Activated T-helper 1 cell treated with anti-CD3 and anti-CD28 coated beads, Interleukin-12 subunit alpha, Interleukin-12 subunit beta, Interleukin-2, Interleukin-4 antibody, amounts not matched to agents 30 ng/mL and 10 ng/mL and 1 ng/mL, durations not matched to agents 14 hours and 24 hours and 36 hours (primary cell): ENCODE results near the gene KAT2B. TPM values are rescaled to one million over a fixed set of nuclear protein-coding genes. Genes with fewer than 3 reads are reported as not detected.
"Not testable (repeated sequence)": the region's sequence is repeated elsewhere in the genome, so short reads cannot be mapped to it uniquely, and the experiment has no call there.

Source experiments
- DNase-seq: peaks from one replicate; pipeline ENCODE4 v3.0.0; 2021; ENCODE audit warnings: low spot score
- H3K27ac Mint-ChIP-seq: one replicate; pipeline ENCODE4 v1.8.0; 2021; ENCODE audit warnings: mild to moderate bottlenecking, mixed read lengths
- H3K27me3 Mint-ChIP-seq: one replicate; pipeline ENCODE4 v1.8.0; 2022; ENCODE audit warnings: mild to moderate bottlenecking, moderate library complexity, mixed read lengths; ENCODE audit not compliant: insufficient read depth
- H3K36me3 Mint-ChIP-seq: one replicate; pipeline ENCODE4 v1.8.0; 2021; ENCODE audit warnings: low read depth, mixed read lengths
- H3K4me1 Mint-ChIP-seq: one replicate; pipeline ENCODE4 v1.8.0; 2021; ENCODE audit warnings: low read depth, mixed read lengths
- H3K4me3 Mint-ChIP-seq: one replicate; pipeline ENCODE4 v1.8.0; 2021; ENCODE audit warnings: mild to moderate bottlenecking, moderate library complexity, mixed read lengths
- H3K9me3 Mint-ChIP-seq: one replicate; pipeline ENCODE4 v1.8.0; 2021; ENCODE audit warnings: mixed read lengths
- intact Hi-C: fragments of 100-400 bp; cut with micrococcal nuclease; formaldehyde crosslinking; loops from one replicate; pipeline ENCODE4 v1.15.1; 2024
- total RNA-seq: library from RNA; stranded (reverse); gene quantifications from 2 replicates; pipeline ENCODE4 v1.2.3, GENCODE V29; 2022

Gene KAT2B
- total RNA-seq, 1 donor from 2014 or later: 25.1 TPM

DNA sequence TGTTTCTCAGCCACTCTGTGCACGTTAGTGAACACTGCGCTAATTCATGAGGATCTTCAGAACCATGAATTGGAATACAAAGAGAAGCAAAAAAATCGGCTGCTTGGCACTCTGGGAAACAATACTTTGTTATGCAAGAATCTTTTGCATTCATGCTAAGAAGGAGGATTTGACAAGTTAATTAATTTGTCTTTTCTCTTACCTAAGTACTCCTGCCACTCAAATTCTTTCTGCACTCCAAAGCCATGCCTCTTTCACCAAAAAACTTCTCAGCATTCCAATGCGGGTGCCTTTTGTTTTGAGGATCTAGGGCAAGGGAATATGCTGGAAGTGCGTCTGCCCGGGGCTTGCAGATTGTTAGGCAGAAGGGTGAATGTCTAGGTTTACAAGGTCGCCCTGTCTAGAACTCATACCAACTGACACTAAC is 11.3 kb upstream of the KAT2B start:
- Mint-ChIP-seq H3K27ac (no peak overlapping the region), H3K36me3 (no peaks in the 10 kb centered on the region), H3K9me3 (no peaks in the 10 kb centered on the region), H3K4me1 (no peaks in the 10 kb centered on the region), H3K4me3 (no peak overlapping the region), H3K27me3 (no peaks in the 10 kb centered on the region)
- no peak for DNase-seq
- intact Hi-C loops: no loop called here

DNA sequence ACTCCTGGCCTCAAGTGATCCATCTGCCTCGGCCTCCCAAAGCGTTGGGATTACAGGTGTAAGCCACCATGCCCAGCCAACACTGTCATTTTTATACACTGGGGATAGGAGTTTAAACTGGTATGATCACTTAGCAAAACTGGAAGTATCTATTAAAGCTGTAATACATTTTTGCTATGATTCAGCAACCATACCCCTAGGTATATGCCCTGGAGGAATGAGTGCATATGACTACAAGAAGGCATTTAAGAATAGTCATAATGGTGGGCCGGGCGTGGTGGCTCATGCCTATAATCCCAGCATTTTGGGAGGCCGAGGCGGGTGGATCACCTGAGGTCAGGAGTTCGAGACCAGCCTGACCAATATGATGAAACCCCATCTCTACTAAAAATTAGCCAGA is 8.3 kb upstream of the KAT2B start:
- H3K4me3 Mint-ChIP-seq, H3K36me3 Mint-ChIP-seq, DNase-seq, intact Hi-C loops, H3K27ac Mint-ChIP-seq, H3K4me1 Mint-ChIP-seq, H3K27me3 Mint-ChIP-seq, H3K9me3 Mint-ChIP-seq: not testable (repeated sequence)

- Mint-ChIP-seq H3K4me1 (peaks cover 29% of the 10 kb centered on the region), H3K9me3 (no peaks in the 10 kb centered on the region), H3K27me3 (no peaks in the 10 kb centered on the region), H3K27ac (no peak overlapping the region), H3K36me3 (no peaks in the 10 kb centered on the region), H3K4me3 (no peak overlapping the region)
- intact Hi-C loops: no loop called here
- DNase-seq: no peak
Measured at GRCh38 chr3:20035019-20035418, 5.2 kb upstream of the KAT2B start.

GRCh38 chr3:20037255-20037996 is 2.8 kb upstream of the KAT2B start:
- DNase-seq: no peak
- Mint-ChIP-seq H3K9me3 (no peaks in the 10 kb centered on the region), H3K36me3 (no peaks in the 10 kb centered on the region), H3K4me1 (peaks cover 40% of the 10 kb centered on the region), H3K27me3 (no peaks in the 10 kb centered on the region), H3K27ac (no peak overlapping the region), H3K4me3 (no peak overlapping the region)
- intact Hi-C loops: no loop called here

- intact Hi-C loops: loop anchor here (1.0 kb wide), 4 partner anchors 22 to 154 kb away; partner anchors contain the start of gene SGO1
- DNase-seq: no peak
- H3K9me3 Mint-ChIP-seq: no peaks in the 10 kb centered on the region
- H3K27ac Mint-ChIP-seq: peak overlapping the region; percentile 92
- no peaks in the 10 kb centered on the region for H3K27me3 Mint-ChIP-seq
- peak overlapping the region; percentile 86 for H3K4me3 Mint-ChIP-seq
- peaks cover 1% of the 10 kb centered on the region for H3K36me3 Mint-ChIP-seq
- H3K4me1 Mint-ChIP-seq: peaks cover 54% of the 10 kb centered on the region
Measured at GRCh38 chr3:20038699-20039465, 1.4 kb upstream of the KAT2B start.

DNA sequence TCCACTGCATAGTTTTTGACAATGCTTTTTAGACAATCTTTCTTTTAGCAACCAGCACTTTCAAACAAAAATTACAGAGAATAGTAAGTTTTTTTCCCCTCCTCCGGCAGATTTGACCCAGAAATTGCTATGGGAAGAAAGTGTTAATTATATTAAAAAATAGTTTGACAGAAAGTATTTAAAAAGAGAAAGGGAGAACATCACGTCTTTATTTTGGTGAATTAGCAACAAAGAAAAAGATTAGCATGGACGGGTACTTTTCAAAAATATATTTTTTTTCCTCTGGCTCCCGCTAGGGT is 831 bp upstream of the KAT2B start:
- intact Hi-C loops: loop anchor here (1.0 kb wide), 4 partner anchors 22 to 154 kb away; partner anchors contain the start of gene SGO1
- H3K9me3 Mint-ChIP-seq: no peaks in the 10 kb centered on the region
- no peak for DNase-seq
- peaks cover 1% of the 10 kb centered on the region for H3K36me3 Mint-ChIP-seq
- H3K27me3 Mint-ChIP-seq: no peaks in the 10 kb centered on the region
- peak overlapping the region; percentile 92 for H3K27ac Mint-ChIP-seq
- H3K4me3 Mint-ChIP-seq: peak overlapping the region; percentile 86
- H3K4me1 Mint-ChIP-seq: peaks cover 57% of the 10 kb centered on the region

DNA sequence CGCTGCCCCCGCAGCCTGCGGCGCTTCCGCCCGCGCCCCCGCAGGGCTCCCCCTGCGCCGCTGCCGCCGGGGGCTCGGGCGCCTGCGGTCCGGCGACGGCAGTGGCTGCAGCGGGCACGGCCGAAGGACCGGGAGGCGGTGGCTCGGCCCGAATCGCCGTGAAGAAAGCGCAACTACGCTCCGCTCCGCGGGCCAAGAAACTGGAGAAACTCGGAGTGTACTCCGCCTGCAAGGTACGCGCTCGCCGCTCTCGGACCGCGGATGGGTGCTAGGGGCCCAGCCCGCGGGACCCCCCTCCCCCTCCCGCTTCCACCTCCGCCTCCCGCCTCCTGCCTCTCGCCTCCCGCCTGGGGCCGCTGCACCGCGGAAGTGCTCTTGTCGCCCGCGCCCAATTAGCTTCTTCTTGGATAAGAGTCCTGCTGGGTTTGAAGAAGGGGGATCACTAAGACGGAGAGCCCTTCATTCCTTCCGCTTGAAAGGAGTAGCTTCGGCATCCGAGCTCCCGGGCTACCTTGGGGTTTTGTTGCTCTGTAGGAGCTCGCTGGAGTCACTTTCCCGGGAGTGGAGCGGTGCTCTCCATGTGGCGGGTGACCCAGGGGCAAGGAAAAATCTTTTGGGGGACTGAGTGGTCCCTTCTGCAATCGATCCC is 426 bp downstream of the KAT2B start:
- H3K4me3 Mint-ChIP-seq: peak overlapping the region; percentile 99
- no peaks in the 10 kb centered on the region for H3K27me3 Mint-ChIP-seq
- intact Hi-C loops: loop anchor here (1.0 kb wide), 3 partner anchors 14 to 109 kb away; partner anchors contain the start of gene RAB5A
- no peaks in the 10 kb centered on the region for H3K9me3 Mint-ChIP-seq
- peak; percentile 59 for DNase-seq
- H3K27ac Mint-ChIP-seq: peak overlapping the region; percentile 98
- H3K4me1 Mint-ChIP-seq: peaks cover 64% of the 10 kb centered on the region
- peaks cover 1% of the 10 kb centered on the region for H3K36me3 Mint-ChIP-seq

DNA sequence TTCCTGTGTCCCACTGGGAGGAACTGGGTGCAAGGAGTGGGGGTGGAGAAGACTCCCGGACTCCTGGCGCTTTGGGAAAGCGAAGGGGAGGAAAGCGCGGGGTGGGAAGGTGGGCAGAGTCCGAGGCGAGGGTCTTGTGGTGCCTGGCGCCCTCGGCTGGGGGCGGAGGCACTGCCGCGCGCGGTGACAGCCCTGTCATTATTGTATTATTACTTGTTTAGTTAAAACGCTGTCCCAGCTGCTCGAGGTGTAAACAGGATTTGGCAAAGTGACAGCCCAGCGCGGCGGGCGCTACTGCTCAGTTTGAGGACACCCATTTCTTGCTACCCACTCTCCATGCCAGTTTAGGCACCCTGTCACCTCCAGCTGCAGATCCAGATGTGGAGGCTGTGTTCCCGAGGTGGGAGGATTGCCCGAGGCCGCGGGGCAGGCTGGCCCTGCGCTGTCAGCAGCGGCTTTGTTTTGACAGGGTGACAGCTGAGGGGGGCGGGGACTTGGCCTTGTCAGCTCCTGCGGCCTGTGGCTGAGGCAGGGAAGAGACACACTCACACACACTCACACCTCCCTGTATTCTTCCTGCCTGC is 1.0 kb downstream of the KAT2B start:
- Mint-ChIP-seq H3K27me3 (no peaks in the 10 kb centered on the region), H3K36me3 (peaks cover 1% of the 10 kb centered on the region), H3K9me3 (no peaks in the 10 kb centered on the region), H3K4me1 (peaks cover 70% of the 10 kb centered on the region), H3K27ac (peak overlapping the region; percentile 98), H3K4me3 (peak overlapping the region; percentile 99)
- DNase-seq: peak; percentile 72
- intact Hi-C loops: loop anchor here (1.0 kb wide), 3 partner anchors 13 to 110 kb away; partner anchors contain the start of gene RAB5A

GRCh38 chr3:20042331-20042730 is 2.1 kb downstream of the KAT2B start:
- peaks cover 3% of the 10 kb centered on the region for H3K36me3 Mint-ChIP-seq
- H3K27me3 Mint-ChIP-seq: no peaks in the 10 kb centered on the region
- H3K9me3 Mint-ChIP-seq: no peaks in the 10 kb centered on the region
- peaks cover 73% of the 10 kb centered on the region for H3K4me1 Mint-ChIP-seq
- H3K27ac Mint-ChIP-seq: peak overlapping the region; percentile 98
- H3K4me3 Mint-ChIP-seq: peak overlapping the region; percentile 99
- intact Hi-C loops: no loop called here
- no peak for DNase-seq

- no peaks in the 10 kb centered on the region for H3K27me3 Mint-ChIP-seq
- H3K36me3 Mint-ChIP-seq: peaks cover 6% of the 10 kb centered on the region
- peak; percentile 45 for DNase-seq
- peak overlapping the region; percentile 99 for H3K4me3 Mint-ChIP-seq
- peaks cover 74% of the 10 kb centered on the region for H3K4me1 Mint-ChIP-seq
- H3K9me3 Mint-ChIP-seq: no peaks in the 10 kb centered on the region
- intact Hi-C loops: no loop called here
- H3K27ac Mint-ChIP-seq: peak overlapping the region; percentile 87
Measured at GRCh38 chr3:20043396-20043795, 3.1 kb downstream of the KAT2B start.

- H3K9me3 Mint-ChIP-seq: no peaks in the 10 kb centered on the region
- peaks cover 6% of the 10 kb centered on the region for H3K36me3 Mint-ChIP-seq
- peaks cover 73% of the 10 kb centered on the region for H3K4me1 Mint-ChIP-seq
- H3K4me3 Mint-ChIP-seq: peak overlapping the region; percentile 99
- DNase-seq: no peak
- H3K27me3 Mint-ChIP-seq: no peaks in the 10 kb centered on the region
- intact Hi-C loops: no loop called here
- peak overlapping the region; percentile 87 for H3K27ac Mint-ChIP-seq
Measured at GRCh38 chr3:20043825-20044224, 3.6 kb downstream of the KAT2B start.

DNA sequence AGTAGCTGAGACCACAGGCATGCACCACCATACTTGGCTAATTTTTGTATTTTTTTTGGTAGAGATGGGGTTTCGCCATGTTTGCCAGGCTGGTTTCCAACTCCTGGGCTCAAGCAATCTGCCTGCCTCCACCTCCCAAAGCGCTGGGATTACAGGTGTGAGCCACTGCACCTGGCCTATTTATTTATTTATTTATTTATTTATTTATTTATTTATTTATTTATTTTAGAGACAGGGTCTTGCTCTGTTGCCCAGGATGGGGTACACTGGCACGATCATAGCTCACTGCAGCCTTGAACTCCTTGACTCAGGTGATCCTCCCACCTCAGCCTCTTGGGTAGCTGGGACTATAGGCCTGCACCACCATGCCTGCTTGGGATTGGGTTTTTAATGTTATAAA is 4.9 kb downstream of the KAT2B start:
- H3K9me3 Mint-ChIP-seq, H3K36me3 Mint-ChIP-seq, intact Hi-C loops, H3K27ac Mint-ChIP-seq, H3K4me3 Mint-ChIP-seq, DNase-seq, H3K27me3 Mint-ChIP-seq: not testable (repeated sequence)
- peaks cover 76% of the 10 kb centered on the region for H3K4me1 Mint-ChIP-seq
